HG02885 (cell line): ENCODE results near the gene TGM2.
"Not testable (repeated sequence)": the region's sequence is repeated elsewhere in the genome, so short reads cannot be mapped to it uniquely, and the experiment has no call there.

Experiments
- ATAC-seq: cut with Tn5 transposase; IDR thresholded peaks from one replicate; pipeline ENCODE4 v1.9.1; 2021; ENCODE audit warnings: mild to moderate bottlenecking; ENCODE audit not compliant: unreplicated experiment, poor library complexity

Gene TGM2

GRCh38 chr20:38120625-38120988, 44.5 kb downstream of the TGM2 start:
- no peak for ATAC-seq

GRCh38 chr20:38119446-38119845, 45.6 kb downstream of the TGM2 start:
- ATAC-seq: no peak

GRCh38 chr20:38117635-38118034, 47.4 kb downstream of the TGM2 start:
- no peak for ATAC-seq

GRCh38 chr20:38117205-38117604, 47.9 kb downstream of the TGM2 start:
- no peak for ATAC-seq

- ATAC-seq: no peak
Observed at GRCh38 chr20:38116409-38117165, 48.5 kb downstream of the TGM2 start.

- no peak for ATAC-seq
Observed at GRCh38 chr20:38115896-38116295, 49.2 kb downstream of the TGM2 start.

GRCh38 chr20:38115205-38115604, 49.9 kb downstream of the TGM2 start:
- no peak for ATAC-seq

GRCh38 chr20:38114353-38114791, 50.7 kb downstream of the TGM2 start:
- no peak for ATAC-seq

- ATAC-seq: no peak
Observed at GRCh38 chr20:38113401-38114325, 51.4 kb downstream of the TGM2 start.

- no peak for ATAC-seq
Observed at GRCh38 chr20:38112930-38113294, 52.2 kb downstream of the TGM2 start.

- no peak for ATAC-seq
Observed at GRCh38 chr20:38112261-38112929, 52.7 kb downstream of the TGM2 start.

GRCh38 chr20:38111366-38112232, 53.5 kb downstream of the TGM2 start:
- no peak for ATAC-seq

- ATAC-seq: no peak
Observed at GRCh38 chr20:38110525-38111178, 54.4 kb downstream of the TGM2 start.

- ATAC-seq: no peak
Observed at GRCh38 chr20:38109591-38110524, 55.2 kb downstream of the TGM2 start.

GRCh38 chr20:38108986-38109541, 56.0 kb downstream of the TGM2 start:
- no peak for ATAC-seq

- ATAC-seq: no peak
Observed at GRCh38 chr20:38108438-38108985, 56.6 kb downstream of the TGM2 start.

GRCh38 chr20:38107916-38108315, 57.2 kb downstream of the TGM2 start:
- ATAC-seq: not testable (repeated sequence)

- ATAC-seq: not testable (repeated sequence)
Observed at GRCh38 chr20:38107386-38107785, 57.7 kb downstream of the TGM2 start.
